ENCODE results near the gene LDLRAD3. TPM values are rescaled to one million over a fixed set of nuclear protein-coding genes. Genes with fewer than 3 reads are reported as not detected.

The LDLRAD3 gene
- total RNA-seq, 1 experiment from 2014 or later = 12.1 TPM

- no peak for TF ChIP-seq CTCF (conservative IDR thresholded peaks at IDR 0.05)
- no peak overlapping the region for H4K91ac ChIP-seq (ENCODE audit: insufficient read length, low read depth, low read length)
- no peaks in the 10 kb centered on the region for H3K9me3 ChIP-seq (ENCODE audit: control insufficient read depth, low read depth, low read length)
- Mint-ChIP-seq H3K27me3 (ENCODE audit: low read depth) (no peaks in the 10 kb centered on the region), H3K4me3 (no peak overlapping the region), H3K4me1 (peaks cover 10 to 21% of the 10 kb centered on the region in 2 experiments), H3K27ac (no peak overlapping the region), H3K9me3 (peaks cover 10 to 17% of the 10 kb centered on the region in 2 experiments; a peak in 4 of 5 replicates), H3K36me3 (ENCODE audit: insufficient read depth in 1 of 3, low read depth in 3 of 3) (peaks cover 0 to 25% (median 15%) of the 10 kb centered on the region in 3 experiments; a peak in 5 of 7 replicates)
- H2BK15ac ChIP-seq (ENCODE audit: low read depth, low read length) = no peak overlapping the region
- H3K14ac ChIP-seq (ENCODE audit: insufficient read depth, low read length) = no peak overlapping the region
- H3T11ph ChIP-seq (ENCODE audit: low read length) = no peak overlapping the region
- H4K8ac ChIP-seq (replicated peaks; ENCODE audit: insufficient read length, low read depth, low read length) = no peak overlapping the region
- H3K4me2 ChIP-seq (ENCODE audit: insufficient read depth, insufficient read length, low read length) = no peak overlapping the region
- no peaks in the 10 kb centered on the region; the same call in 1 of the 2 replicates for H3K79me2 ChIP-seq (ENCODE audit: insufficient read depth, low read length)
- peaks cover 2% of the 10 kb centered on the region for H3K79me1 ChIP-seq (ENCODE audit: insufficient read depth, low read depth, low read length, poor library complexity, severe bottlenecking)
- H3K23ac ChIP-seq (ENCODE audit: insufficient read length, low read depth, low read length) = no peak overlapping the region
- no peak overlapping the region for H4K5ac ChIP-seq (ENCODE audit: insufficient read length, low read depth, low read length)
- H4K20me1 ChIP-seq (ENCODE audit: control insufficient read depth, insufficient read depth, insufficient read length) = no peaks in the 10 kb centered on the region
- no peaks in the 10 kb centered on the region for H3K23me2 ChIP-seq (ENCODE audit: insufficient read length, low read depth, low read length, poor library complexity, severe bottlenecking)
- no peak overlapping the region for H2AK5ac ChIP-seq (ENCODE audit: insufficient read length, low read length)
- H2AFZ ChIP-seq (ENCODE audit: low read length) = no peak overlapping the region
- H3K18ac ChIP-seq (ENCODE audit: insufficient read length, low read depth, low read length) = no peak overlapping the region
- no peak overlapping the region for H3K27ac ChIP-seq (ENCODE audit: insufficient read length, low read depth, low read length)
- no peak for DNase-seq
- H3K27me3 ChIP-seq (ENCODE audit: insufficient read depth, low read length) = no peaks in the 10 kb centered on the region
- H2BK12ac ChIP-seq (ENCODE audit: insufficient read length, low read depth, low read length) = no peak overlapping the region
- no peak overlapping the region for H3K56ac ChIP-seq (ENCODE audit: insufficient read length, low read depth, low read length)
- peaks cover 10% of the 10 kb centered on the region for H3K4me1 ChIP-seq (ENCODE audit: insufficient read depth, low read length)
- H3K4ac ChIP-seq (ENCODE audit: low read depth, low read length) = no peak overlapping the region
- no peak overlapping the region for H2BK5ac ChIP-seq (ENCODE audit: insufficient read length, low read length)
- no peak overlapping the region for H2BK120ac ChIP-seq (ENCODE audit: low read depth, low read length, poor library complexity, severe bottlenecking)
- H3K9ac ChIP-seq (ENCODE audit: extremely low read depth, insufficient read length, low read length) = no peak overlapping the region
- H2BK20ac ChIP-seq (ENCODE audit: low read depth, low read length, poor library complexity, severe bottlenecking) = no peak overlapping the region
These were observed 48.7 kb downstream of the LDLRAD3 start for GRCh38 chr11:35992548-35992947.
